Measurements from ENCODE around the gene MIPEP.

MIPEP gene

DNA sequence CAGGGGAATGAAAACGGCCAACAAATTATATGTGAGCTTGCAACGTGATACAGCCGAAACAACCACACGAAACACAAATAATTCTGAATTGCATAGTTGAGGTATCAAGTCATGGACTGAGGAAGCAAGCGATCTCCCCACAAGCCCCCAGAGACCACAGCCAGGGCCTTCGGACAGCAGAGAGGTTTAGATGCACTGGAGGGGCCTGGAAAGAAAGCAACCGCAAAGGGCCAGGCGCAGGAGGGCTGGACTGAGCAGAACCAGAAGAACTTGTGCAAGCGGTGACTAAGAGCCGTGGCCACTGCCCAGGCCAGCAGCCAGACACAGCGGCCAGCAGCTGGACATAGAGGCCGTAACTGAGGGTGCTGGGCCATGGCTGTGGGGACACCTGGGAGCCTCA is 187.6 kb downstream of the MIPEP start:
- DNase-seq, result no peak

DNA sequence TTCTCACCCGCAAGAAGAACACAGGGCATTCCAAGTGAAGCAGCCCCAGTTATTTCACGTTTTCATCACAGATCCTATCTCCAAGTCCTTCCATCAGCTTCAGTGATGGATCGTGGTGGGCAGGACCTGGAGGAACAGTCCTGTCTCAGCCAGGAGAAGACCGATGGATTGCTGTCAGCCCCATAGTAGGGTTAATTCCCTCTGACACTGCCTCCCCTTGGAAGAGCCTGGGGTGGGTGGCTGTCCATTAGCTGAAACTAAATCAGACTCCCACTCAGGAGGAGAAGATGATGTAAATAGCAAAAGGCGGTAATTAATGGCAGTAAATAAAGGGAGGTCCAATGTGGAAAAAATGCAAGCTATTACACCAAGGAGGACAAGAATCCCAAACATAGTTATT is 188.0 kb downstream of the MIPEP start:
- no peak for DNase-seq

DNA sequence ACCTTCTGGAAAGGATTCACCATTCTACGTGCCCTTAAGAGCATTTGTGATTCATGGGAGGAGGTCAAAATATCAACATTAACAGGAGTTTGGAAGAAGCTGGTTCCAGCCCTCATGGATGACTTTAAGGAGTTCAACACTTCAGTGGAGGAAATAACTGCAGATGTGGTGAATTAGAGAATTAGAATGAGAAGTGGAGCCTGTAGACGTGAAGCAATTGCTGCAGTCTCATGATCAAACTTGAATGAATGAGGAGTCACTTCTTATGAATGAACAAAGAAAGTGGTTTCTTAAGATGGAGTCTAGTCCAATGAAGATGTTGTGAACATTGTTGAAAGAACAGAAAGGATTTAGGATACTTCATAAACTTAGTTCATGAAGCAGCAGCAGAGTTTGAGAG is 189.9 kb downstream of the MIPEP start:
- DNase-seq, result no peak

- no peak for DNase-seq
Observed at GRCh38 chr13:23697772-23698313, 191.4 kb downstream of the MIPEP start.

DNA sequence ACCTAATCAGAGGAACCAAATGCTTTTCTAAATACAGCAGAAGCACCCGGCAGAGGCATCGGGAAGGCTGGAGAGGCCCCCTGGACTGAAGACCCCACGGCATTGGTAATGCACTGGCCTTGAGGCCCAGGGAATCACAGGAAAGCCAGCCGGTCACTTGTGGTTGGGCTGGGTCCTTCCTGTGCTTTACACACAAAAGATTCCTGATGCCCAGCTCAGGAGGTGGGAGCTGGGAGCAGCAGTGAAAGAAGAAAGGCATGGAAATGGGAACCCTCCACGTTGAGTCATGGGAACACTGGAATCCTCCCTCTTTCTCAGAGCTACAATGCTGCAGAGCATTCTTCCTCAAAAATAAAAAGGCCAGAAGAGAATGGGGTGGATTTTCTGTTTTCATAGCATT is 192.6 kb downstream of the MIPEP start:
- DNase-seq, result no peak

GRCh38 chr13:23695711-23696464 is 193.3 kb downstream of the MIPEP start:
- no peak for DNase-seq

DNA sequence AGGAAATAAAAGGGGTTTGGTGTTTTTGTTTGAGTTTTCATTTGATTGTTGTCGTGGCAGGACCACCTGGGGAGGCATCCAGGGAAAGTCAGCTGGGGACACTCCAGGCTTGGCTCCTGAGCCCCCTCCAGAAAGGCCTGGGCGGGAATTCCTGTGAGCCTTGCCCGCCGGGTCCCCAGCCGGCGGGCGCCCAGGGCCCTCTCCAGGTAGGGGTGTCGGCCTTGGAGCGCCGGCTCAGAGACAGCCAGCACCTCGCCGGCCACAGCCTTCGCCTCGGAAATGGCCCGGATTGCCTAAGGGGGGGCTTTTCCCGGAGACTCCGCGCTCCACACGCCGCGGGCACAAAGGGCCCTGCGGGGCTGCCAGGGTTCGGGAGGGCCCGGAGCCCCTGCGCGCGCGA is 194.0 kb downstream of the MIPEP start:
- no peak for DNase-seq

GRCh38 chr13:23692816-23693215 is 196.4 kb downstream of the MIPEP start:
- DNase-seq, result no peak

DNA sequence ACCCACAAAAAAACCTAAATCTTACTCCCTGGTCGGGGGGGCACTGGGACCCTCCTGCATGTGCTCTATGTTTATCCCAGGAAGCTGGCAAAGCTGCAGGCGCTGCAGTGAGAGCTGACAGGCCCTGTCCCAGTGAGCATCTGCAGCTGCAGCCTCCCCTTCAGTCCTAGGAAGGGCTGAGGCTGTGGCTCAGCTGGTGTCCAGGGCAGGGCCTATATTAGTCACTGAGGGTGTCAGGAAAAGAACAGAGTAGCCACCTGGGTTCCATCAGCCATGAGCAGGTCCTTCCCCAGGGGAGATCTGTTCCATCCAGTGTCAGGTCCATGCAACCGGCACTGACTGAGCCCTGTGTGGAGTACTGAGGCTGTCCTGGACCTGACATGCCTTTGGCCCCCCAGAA is 198.5 kb downstream of the MIPEP start:
- no peak for DNase-seq

DNA sequence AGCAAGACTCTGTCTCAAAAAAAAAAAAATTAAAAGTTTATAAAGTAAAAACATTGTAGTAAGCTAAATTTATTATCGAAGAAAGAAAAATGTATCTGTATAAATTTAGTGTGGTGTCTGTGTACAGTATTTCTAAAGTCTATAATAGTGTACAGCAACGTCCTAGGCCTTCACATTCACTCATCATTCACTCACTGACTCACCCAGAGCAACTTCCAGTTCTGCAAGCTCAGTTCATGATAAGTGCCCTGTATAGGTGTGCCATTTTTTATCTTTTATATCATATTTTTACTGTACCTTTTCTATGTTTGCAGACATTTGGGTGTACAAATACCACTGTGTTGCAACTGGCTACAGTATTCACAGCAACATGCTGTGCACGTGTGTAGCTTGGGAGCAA is 200.9 kb downstream of the MIPEP start:
- no peak for DNase-seq

GRCh38 chr13:23687614-23688013 is 201.6 kb downstream of the MIPEP start:
- no peak for DNase-seq

DNA sequence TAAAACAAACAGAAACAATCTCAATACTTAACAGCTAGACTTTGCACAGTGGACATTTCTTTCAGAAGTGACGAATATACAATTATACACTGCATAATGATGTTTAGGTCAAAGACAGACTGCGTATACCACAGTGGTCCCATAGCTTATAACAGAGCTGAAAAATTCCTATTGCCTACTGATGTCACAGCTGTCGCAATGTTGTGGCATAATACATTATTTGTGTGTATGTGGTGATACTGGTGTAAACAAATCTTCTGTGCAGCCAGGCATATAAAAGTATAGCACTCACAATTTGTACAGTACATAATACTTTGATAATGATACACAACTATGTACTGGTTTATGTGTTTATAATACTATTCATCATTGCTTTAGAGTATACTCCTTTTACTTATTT is 202.3 kb downstream of the MIPEP start:
- no peak for DNase-seq

GRCh38 chr13:23685416-23685815 is 203.8 kb downstream of the MIPEP start:
- DNase-seq, result no peak

GRCh38 chr13:23684647-23685046 is 204.6 kb downstream of the MIPEP start:
- DNase-seq, result no peak

DNA sequence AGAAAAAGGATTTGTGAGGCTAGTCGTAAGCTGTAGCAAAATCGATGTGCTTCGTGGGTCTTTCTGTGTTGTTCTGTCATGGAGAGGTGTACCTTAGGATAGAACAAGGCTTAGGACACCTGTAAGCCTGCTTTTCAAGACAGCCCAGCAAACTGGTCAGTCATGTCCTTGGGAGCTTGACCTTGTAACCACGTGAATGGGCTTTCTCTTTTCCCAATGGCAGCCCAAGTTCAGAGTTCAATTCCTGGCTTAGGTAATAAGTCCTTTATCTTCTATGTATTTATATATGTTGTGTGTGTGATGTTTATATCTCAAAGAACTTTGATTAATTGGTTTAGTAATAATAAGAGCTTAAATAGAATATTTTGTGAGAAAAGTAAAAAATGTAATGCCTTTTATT is 206.1 kb downstream of the MIPEP start:
- DNase-seq, result no peak

- no peak for DNase-seq
Observed at GRCh38 chr13:23680845-23681669, 208.1 kb downstream of the MIPEP start.

All from NCI-H446 (cell line).